Retinal pigment epithelial cell (primary cell): ENCODE measurements around the gene TRIM32.

Experiments used
- DNase-seq: peaks from one replicate; pipeline ENCODE4 v3.0.0-alpha.2; 2010; ENCODE audit warnings: low read depth
- H3K4me3 ChIP-seq: 2 replicates; pipeline ENCODE4 v1.5.1; 2011; ENCODE audit warnings: mild to moderate bottlenecking, low read length, control low read depth, moderate library complexity
- CTCF ChIP-seq: conservative IDR thresholded peaks from 2 replicates; pipeline ENCODE4 v1.5.1; 2011; ENCODE audit warnings: low read depth, low read length, control low read depth, inconsistent platforms

TRIM32 gene

GRCh38 chr9:116704470-116704869 lies 17.4 kb downstream of the TRIM32 start:
- no peak overlapping the region for H3K4me3 ChIP-seq
- DNase-seq = no peak
- TF ChIP-seq CTCF = no peak

GRCh38 chr9:116705531-116705930 lies 18.4 kb downstream of the TRIM32 start:
- no peak for DNase-seq
- no peak overlapping the region for H3K4me3 ChIP-seq
- no peak for TF ChIP-seq CTCF

GRCh38 chr9:116706310-116707290 lies 19.5 kb downstream of the TRIM32 start:
- TF ChIP-seq CTCF = no peak
- DNase-seq = no peak
- no peak overlapping the region for H3K4me3 ChIP-seq

GRCh38 chr9:116712781-116713180 lies 25.7 kb downstream of the TRIM32 start:
- H3K4me3 ChIP-seq = no peak overlapping the region
- TF ChIP-seq CTCF = no peak

GRCh38 chr9:116713271-116713670 lies 26.2 kb downstream of the TRIM32 start:
- DNase-seq = no peak
- TF ChIP-seq CTCF = no peak
- no peak overlapping the region for H3K4me3 ChIP-seq

More at GRCh38 chr9:116712781-116713180, 25.7 kb downstream of the TRIM32 start:
- no peak for DNase-seq

GRCh38 chr9:116715751-116716150 lies 28.6 kb downstream of the TRIM32 start:
- DNase-seq = no peak
- no peak overlapping the region for H3K4me3 ChIP-seq
- no peak for TF ChIP-seq CTCF

GRCh38 chr9:116716438-116716837 lies 29.3 kb downstream of the TRIM32 start:
- no peak overlapping the region for H3K4me3 ChIP-seq
- DNase-seq = no peak
- no peak for TF ChIP-seq CTCF
